HK-2 (cell line): ENCODE measurements around the gene ZBTB38.

Experiments used
- DNase-seq: peaks from one replicate; pipeline ENCODE4 v3.0.0-alpha.2; 2018; ENCODE audit not compliant: unreplicated experiment

The ZBTB38 gene

GRCh38 chr3:141388395-141388794 is 20.1 kb downstream of the ZBTB38 start:
- DNase-seq, result no peak

- DNase-seq, result no peak
Observed at GRCh38 chr3:141388823-141389621, 20.7 kb downstream of the ZBTB38 start.

GRCh38 chr3:141389703-141390102 is 21.4 kb downstream of the ZBTB38 start:
- DNase-seq, result no peak

GRCh38 chr3:141390747-141391146 is 22.4 kb downstream of the ZBTB38 start:
- DNase-seq, result no peak

- DNase-seq, result no peak
Observed at GRCh38 chr3:141391298-141391990, 23.1 kb downstream of the ZBTB38 start.

- DNase-seq, result no peak
Observed at GRCh38 chr3:141391991-141392316, 23.6 kb downstream of the ZBTB38 start.

GRCh38 chr3:141392416-141392815 is 24.1 kb downstream of the ZBTB38 start:
- no peak for DNase-seq

GRCh38 chr3:141392897-141393734 is 24.8 kb downstream of the ZBTB38 start:
- no peak for DNase-seq

GRCh38 chr3:141393735-141394076 is 25.4 kb downstream of the ZBTB38 start:
- no peak for DNase-seq

GRCh38 chr3:141394560-141394959 is 26.3 kb downstream of the ZBTB38 start:
- DNase-seq, result no peak

GRCh38 chr3:141395005-141395589 is 26.8 kb downstream of the ZBTB38 start:
- no peak for DNase-seq

- no peak for DNase-seq
Observed at GRCh38 chr3:141397996-141398395, 29.7 kb downstream of the ZBTB38 start.

- DNase-seq, result no peak
Observed at GRCh38 chr3:141399200-141399599, 30.9 kb downstream of the ZBTB38 start.

GRCh38 chr3:141400073-141400971 is 32.0 kb downstream of the ZBTB38 start:
- DNase-seq, result no peak

GRCh38 chr3:141401095-141401494 is 32.8 kb downstream of the ZBTB38 start:
- DNase-seq, result no peak

- DNase-seq, result no peak
Observed at GRCh38 chr3:141401573-141402475, 33.5 kb downstream of the ZBTB38 start.

GRCh38 chr3:141402476-141403171 is 34.3 kb downstream of the ZBTB38 start:
- no peak for DNase-seq

- DNase-seq, result no peak
Observed at GRCh38 chr3:141403576-141403975, 35.3 kb downstream of the ZBTB38 start.

- DNase-seq, result no peak
Observed at GRCh38 chr3:141405025-141405424, 36.7 kb downstream of the ZBTB38 start.

- no peak for DNase-seq
Observed at GRCh38 chr3:141405591-141405990, 37.3 kb downstream of the ZBTB38 start.
